Liver (tissue), 9 donors: Measurements from ENCODE around the gene TBC1D14. TPM values are rescaled to one million over a fixed set of nuclear protein-coding genes. Genes with fewer than 3 reads are reported as not detected.

Experiments
- DNase-seq: peaks from one replicate; pipeline ENCODE4 v3.0.0-alpha.2; 2017; ENCODE audit warnings: low spot score
- H3K27ac ChIP-seq, 2 donors: one replicate each; pipeline ENCODE4 v1.7.0; 2013; ENCODE audit warnings: inconsistent platforms in 2 of 2, low read length in 2 of 2, control low read depth in 1 of 2, low read depth in 1 of 2, mild to moderate bottlenecking in 1 of 2
- H3K27me3 ChIP-seq, 4 donors: one replicate each; pipeline versions ENCODE4 v1.6.1 to v1.7.0; 2013; ENCODE audit warnings: low read length in 3 of 4, inconsistent platforms in 1 of 4, mild to moderate bottlenecking in 1 of 4, moderate library complexity in 1 of 4; ENCODE audit not compliant: control insufficient read depth in 4 of 4, insufficient read depth in 4 of 4
- H3K36me3 ChIP-seq, 4 donors: one replicate each; pipeline versions ENCODE4 v1.6.1 to v1.7.0; 2013; ENCODE audit warnings: low read length in 3 of 4, mild to moderate bottlenecking in 3 of 4, low read depth in 1 of 4, moderate library complexity in 1 of 4; ENCODE audit not compliant: control insufficient read depth in 4 of 4, insufficient read depth in 3 of 4
- H3K4me1 ChIP-seq, 4 donors: one replicate each; pipeline versions ENCODE4 v1.6.1 to v1.7.0; 2013; ENCODE audit warnings: low read length in 3 of 4, mild to moderate bottlenecking in 3 of 4, moderate library complexity in 1 of 4; ENCODE audit not compliant: control insufficient read depth in 4 of 4, insufficient read depth in 4 of 4
- H3K4me3 ChIP-seq, 3 donors: one replicate each; pipeline versions ENCODE4 v1.6.1 to v1.7.0; 2013; ENCODE audit warnings: low read length in 3 of 3, control low read depth in 1 of 3, low read depth in 1 of 3, mild to moderate bottlenecking in 1 of 3
- H3K9ac ChIP-seq, 2 donors: one replicate each; pipeline ENCODE4 v1.7.0; 2013; ENCODE audit warnings: low read length in 2 of 2, mild to moderate bottlenecking in 2 of 2, moderate library complexity in 2 of 2, control low read depth in 1 of 2, low read depth in 1 of 2
- H3K9me3 ChIP-seq, 4 donors: one replicate each; pipeline versions ENCODE4 v1.6.1 to v1.7.0; 2013; ENCODE audit warnings: low read length in 3 of 4; ENCODE audit not compliant: control insufficient read depth in 4 of 4
- EGR1 ChIP-seq, 2 donors: IDR thresholded peaks; 2 replicates each; pipeline ENCODE4 v1.6.1; 2016 to 2018; ENCODE audit warnings: antibody characterized with exemption in 2 of 2, low read depth in 2 of 2
- FOXA1 ChIP-seq: IDR thresholded peaks from 2 replicates; pipeline ENCODE4 v1.6.1; 2016; ENCODE audit warnings: antibody characterized with exemption
- FOXA2 ChIP-seq: IDR thresholded peaks from 2 replicates; pipeline ENCODE4 v1.6.1; 2016; ENCODE audit warnings: antibody characterized with exemption
- GABPA ChIP-seq, 2 donors: IDR thresholded peaks in 1 of 2; conservative IDR thresholded peaks in 1 of 2; 2 replicates each; pipeline ENCODE4 v1.6.1; 2016; ENCODE audit warnings: antibody characterized with exemption in 2 of 2, mild to moderate bottlenecking in 1 of 2, moderate library complexity in 1 of 2
- HNF4A ChIP-seq, 2 donors: conservative IDR thresholded peaks; 2 replicates each; pipeline ENCODE4 v1.6.1; 2016; ENCODE audit warnings: antibody characterized with exemption in 2 of 2, mild to moderate bottlenecking in 2 of 2
- HNF4G ChIP-seq: IDR thresholded peaks from 2 replicates; pipeline ENCODE4 v1.6.1; 2016; ENCODE audit warnings: antibody characterized with exemption
- JUND ChIP-seq, 2 donors: IDR thresholded peaks; 2 replicates each; pipeline ENCODE4 v1.6.1; 2016; ENCODE audit warnings: antibody characterized with exemption in 2 of 2
- NR2F2 ChIP-seq: IDR thresholded peaks from 2 replicates; pipeline ENCODE4 v1.6.1; 2016; ENCODE audit warnings: antibody characterized with exemption
- RAD21 ChIP-seq, 2 donors: IDR thresholded peaks; 2 replicates each; pipeline ENCODE4 v1.6.1; 2016; ENCODE audit warnings: antibody characterized with exemption in 2 of 2, mild to moderate bottlenecking in 2 of 2
- RXRA ChIP-seq, 2 donors: IDR thresholded peaks; 2 replicates each; pipeline ENCODE4 v1.6.1; 2017 to 2018; ENCODE audit warnings: antibody characterized with exemption in 2 of 2, mild to moderate bottlenecking in 1 of 2
- SP1 ChIP-seq: IDR thresholded peaks from 2 replicates; pipeline ENCODE4 v1.6.1; 2018; ENCODE audit warnings: antibody characterized with exemption, mild to moderate bottlenecking
- TAF1 ChIP-seq: conservative IDR thresholded peaks from 2 replicates; pipeline ENCODE4 v1.6.1; 2016; ENCODE audit warnings: antibody characterized with exemption, mild to moderate bottlenecking
- YY1 ChIP-seq: IDR thresholded peaks from 2 replicates; pipeline ENCODE4 v1.6.1; 2016; ENCODE audit warnings: antibody characterized with exemption, mild to moderate bottlenecking
- WGBS: extraction: QIAGEN DNeasy Blood & Tissue Kit; methylation state at CpG from one replicate; pipeline ENCODE4 v1.1.7; 2013; 5-methylcytosine and 5-hydroxymethylcytosine counted together
- polyA plus RNA-seq, 2 donors: library from polyadenylated mRNA; stranded (reverse) in 1 of 2; unstranded in 1 of 2; fragments of 200-250 nt in 1 of 2; fragments of >200 nt in 1 of 2; fragmentation: Nextera tagmentation in 1 of 2; extraction: Ambion mirVana in 1 of 2; gene quantifications; one replicate each; pipeline versions ENCODE4 v1.2.1 to v1.2.3, GENCODE V29; 2013 to 2015
- total RNA-seq, 2 donors: library from RNA; depleted of rRNA; stranded (reverse); fragments of >200 nt; gene quantifications; one replicate each; pipeline ENCODE4 v1.2.3, GENCODE V29; 2014
- TF ChIP-seq, protein P1 (sequence below): IDR thresholded peaks from 2 replicates; pipeline ENCODE4 v1.6.1; 2016; ENCODE audit warnings: antibody characterized with exemption, mild to moderate bottlenecking
- TF ChIP-seq, protein P2 (sequence below): fragments of 150-350 bp; IDR thresholded peaks from 2 replicates; pipeline ENCODE4 v1.5.1; 2017; ENCODE audit warnings: improper control_type of control experiment, low read depth, low read length; ENCODE audit not compliant: missing input control
- TF ChIP-seq, protein P3 (sequence below): IDR thresholded peaks from 2 replicates; pipeline ENCODE4 v1.6.1; 2016; ENCODE audit warnings: antibody characterized with exemption
- TF ChIP-seq, protein P4 (sequence below): IDR thresholded peaks from 2 replicates; pipeline ENCODE4 v1.6.1; 2016; ENCODE audit warnings: antibody characterized with exemption
- TF ChIP-seq, protein P5 (sequence below): IDR thresholded peaks from 2 replicates; pipeline ENCODE4 v1.6.1; 2016; ENCODE audit warnings: antibody characterized with exemption
- donor health status: healthy.
- donor health status: healthy.
- donor health status: healthy.
- donor health status: healthy.
- donor health status: healthy.

The TBC1D14 gene
- total and polyA plus RNA-seq, 4 donors, result 10.0 to 45.2 (median 22.7) TPM

DNA sequence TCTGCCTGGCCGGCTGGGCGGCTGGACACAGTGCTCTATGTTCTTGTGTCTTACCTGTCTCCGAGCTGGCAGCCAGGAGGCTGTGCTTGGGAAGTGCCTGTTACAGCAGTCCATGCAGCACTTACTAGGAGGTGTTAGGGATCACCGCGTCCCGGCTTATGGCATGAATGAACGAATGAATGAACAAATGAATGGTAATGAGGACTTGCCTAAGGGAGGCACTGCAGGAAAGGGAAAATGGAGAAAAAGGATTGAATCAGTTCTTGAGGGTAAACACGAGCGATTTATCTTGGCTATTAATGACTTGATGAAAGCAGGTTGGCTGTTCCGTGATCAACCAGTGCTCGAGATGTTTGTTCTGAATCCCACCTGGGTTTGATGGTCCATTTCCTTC, 31.1 kb downstream of the TBC1D14 start (continued):
- TF ChIP-seq, protein P1, sequence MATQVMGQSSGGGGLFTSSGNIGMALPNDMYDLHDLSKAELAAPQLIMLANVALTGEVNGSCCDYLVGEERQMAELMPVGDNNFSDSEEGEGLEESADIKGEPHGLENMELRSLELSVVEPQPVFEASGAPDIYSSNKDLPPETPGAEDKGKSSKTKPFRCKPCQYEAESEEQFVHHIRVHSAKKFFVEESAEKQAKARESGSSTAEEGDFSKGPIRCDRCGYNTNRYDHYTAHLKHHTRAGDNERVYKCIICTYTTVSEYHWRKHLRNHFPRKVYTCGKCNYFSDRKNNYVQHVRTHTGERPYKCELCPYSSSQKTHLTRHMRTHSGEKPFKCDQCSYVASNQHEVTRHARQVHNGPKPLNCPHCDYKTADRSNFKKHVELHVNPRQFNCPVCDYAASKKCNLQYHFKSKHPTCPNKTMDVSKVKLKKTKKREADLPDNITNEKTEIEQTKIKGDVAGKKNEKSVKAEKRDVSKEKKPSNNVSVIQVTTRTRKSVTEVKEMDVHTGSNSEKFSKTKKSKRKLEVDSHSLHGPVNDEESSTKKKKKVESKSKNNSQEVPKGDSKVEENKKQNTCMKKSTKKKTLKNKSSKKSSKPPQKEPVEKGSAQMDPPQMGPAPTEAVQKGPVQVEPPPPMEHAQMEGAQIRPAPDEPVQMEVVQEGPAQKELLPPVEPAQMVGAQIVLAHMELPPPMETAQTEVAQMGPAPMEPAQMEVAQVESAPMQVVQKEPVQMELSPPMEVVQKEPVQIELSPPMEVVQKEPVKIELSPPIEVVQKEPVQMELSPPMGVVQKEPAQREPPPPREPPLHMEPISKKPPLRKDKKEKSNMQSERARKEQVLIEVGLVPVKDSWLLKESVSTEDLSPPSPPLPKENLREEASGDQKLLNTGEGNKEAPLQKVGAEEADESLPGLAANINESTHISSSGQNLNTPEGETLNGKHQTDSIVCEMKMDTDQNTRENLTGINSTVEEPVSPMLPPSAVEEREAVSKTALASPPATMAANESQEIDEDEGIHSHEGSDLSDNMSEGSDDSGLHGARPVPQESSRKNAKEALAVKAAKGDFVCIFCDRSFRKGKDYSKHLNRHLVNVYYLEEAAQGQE, result no peak
- TF ChIP-seq, protein P2, sequence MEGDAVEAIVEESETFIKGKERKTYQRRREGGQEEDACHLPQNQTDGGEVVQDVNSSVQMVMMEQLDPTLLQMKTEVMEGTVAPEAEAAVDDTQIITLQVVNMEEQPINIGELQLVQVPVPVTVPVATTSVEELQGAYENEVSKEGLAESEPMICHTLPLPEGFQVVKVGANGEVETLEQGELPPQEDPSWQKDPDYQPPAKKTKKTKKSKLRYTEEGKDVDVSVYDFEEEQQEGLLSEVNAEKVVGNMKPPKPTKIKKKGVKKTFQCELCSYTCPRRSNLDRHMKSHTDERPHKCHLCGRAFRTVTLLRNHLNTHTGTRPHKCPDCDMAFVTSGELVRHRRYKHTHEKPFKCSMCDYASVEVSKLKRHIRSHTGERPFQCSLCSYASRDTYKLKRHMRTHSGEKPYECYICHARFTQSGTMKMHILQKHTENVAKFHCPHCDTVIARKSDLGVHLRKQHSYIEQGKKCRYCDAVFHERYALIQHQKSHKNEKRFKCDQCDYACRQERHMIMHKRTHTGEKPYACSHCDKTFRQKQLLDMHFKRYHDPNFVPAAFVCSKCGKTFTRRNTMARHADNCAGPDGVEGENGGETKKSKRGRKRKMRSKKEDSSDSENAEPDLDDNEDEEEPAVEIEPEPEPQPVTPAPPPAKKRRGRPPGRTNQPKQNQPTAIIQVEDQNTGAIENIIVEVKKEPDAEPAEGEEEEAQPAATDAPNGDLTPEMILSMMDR, result no peak
- TF ChIP-seq RXRA (IDR thresholded peaks at IDR 0.05) (no peak), SP1 (no peak), FOXA1 (no peak)
- TF ChIP-seq, protein P3, sequence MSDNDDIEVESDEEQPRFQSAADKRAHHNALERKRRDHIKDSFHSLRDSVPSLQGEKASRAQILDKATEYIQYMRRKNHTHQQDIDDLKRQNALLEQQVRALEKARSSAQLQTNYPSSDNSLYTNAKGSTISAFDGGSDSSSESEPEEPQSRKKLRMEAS, result no peak

DNA sequence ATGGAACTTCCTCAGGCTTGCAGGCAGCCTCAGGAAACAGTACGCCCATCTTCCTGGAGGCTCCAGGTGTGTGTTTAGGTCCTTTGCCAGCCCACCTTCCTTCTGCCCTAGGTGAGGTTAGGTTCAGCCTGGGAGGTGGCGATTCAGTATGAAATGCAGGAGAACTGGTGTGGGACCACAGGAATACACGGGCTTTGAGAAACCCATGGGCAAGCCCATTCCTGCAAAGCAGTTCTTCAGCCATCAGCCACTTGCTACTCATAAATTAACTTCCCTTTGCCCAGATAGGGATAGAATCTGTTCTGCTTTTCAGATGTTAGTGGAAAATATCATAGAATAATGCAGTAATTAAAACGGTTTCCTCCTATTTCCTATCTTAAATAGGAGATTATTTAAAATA, 32.2 kb downstream of the TBC1D14 start:
- TF ChIP-seq RAD21 (IDR thresholded peaks at IDR 0.05), result no peak
- no peak for TF ChIP-seq EGR1 (IDR thresholded peaks at IDR 0.05; ENCODE audit: low read depth in 2 of 2)
- TF ChIP-seq HNF4A (conservative IDR thresholded peaks at IDR 0.05), result no peak
- TF ChIP-seq YY1, result no peak
- TF ChIP-seq HNF4G, result no peak
- no peak for TF ChIP-seq SP1
- TF ChIP-seq, protein P4, sequence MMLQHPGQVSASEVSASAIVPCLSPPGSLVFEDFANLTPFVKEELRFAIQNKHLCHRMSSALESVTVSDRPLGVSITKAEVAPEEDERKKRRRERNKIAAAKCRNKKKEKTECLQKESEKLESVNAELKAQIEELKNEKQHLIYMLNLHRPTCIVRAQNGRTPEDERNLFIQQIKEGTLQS, result no peak
- no peak for TF ChIP-seq GABPA (IDR thresholded peaks at IDR 0.05 in 1 of 2, conservative IDR thresholded peaks at IDR 0.05 in 1 of 2)
- no peak for TF ChIP-seq RXRA (IDR thresholded peaks at IDR 0.05)
- no peak for TF ChIP-seq TAF1
- TF ChIP-seq FOXA1, result no peak
- no peak for TF ChIP-seq JUND (IDR thresholded peaks at IDR 0.05)
- TF ChIP-seq, protein P1, result no peak
- TF ChIP-seq NR2F2, result no peak
- no peak for TF ChIP-seq FOXA2
- TF ChIP-seq, protein P5, sequence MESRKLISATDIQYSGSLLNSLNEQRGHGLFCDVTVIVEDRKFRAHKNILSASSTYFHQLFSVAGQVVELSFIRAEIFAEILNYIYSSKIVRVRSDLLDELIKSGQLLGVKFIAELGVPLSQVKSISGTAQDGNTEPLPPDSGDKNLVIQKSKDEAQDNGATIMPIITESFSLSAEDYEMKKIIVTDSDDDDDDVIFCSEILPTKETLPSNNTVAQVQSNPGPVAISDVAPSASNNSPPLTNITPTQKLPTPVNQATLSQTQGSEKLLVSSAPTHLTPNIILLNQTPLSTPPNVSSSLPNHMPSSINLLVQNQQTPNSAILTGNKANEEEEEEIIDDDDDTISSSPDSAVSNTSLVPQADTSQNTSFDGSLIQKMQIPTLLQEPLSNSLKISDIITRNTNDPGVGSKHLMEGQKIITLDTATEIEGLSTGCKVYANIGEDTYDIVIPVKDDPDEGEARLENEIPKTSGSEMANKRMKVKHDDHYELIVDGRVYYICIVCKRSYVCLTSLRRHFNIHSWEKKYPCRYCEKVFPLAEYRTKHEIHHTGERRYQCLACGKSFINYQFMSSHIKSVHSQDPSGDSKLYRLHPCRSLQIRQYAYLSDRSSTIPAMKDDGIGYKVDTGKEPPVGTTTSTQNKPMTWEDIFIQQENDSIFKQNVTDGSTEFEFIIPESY, result no peak
- TF ChIP-seq, protein P2, result no peak
- TF ChIP-seq, protein P3, result no peak
- H3K4me3 ChIP-seq, result no peak overlapping the region
- no peaks in the 10 kb centered on the region for H3K27me3 ChIP-seq
- no peak overlapping the region for H3K9ac ChIP-seq
- no peak for DNase-seq
- H3K9me3 ChIP-seq, result no peaks in the 10 kb centered on the region
- WGBS, result 63% methylated on average over 4 of the region's 4 CpGs
- peaks cover 7 to 48% (median 23%) of the 10 kb centered on the region in 4 donors for H3K4me1 ChIP-seq
- H3K36me3 ChIP-seq, result no peaks in the 10 kb centered on the region
- H3K27ac ChIP-seq, result peak overlapping the region; percentile 72 to 74
